HepG2 (cell line): Measurements from ENCODE around the gene VNN1. TPM values are rescaled to one million over a fixed set of nuclear protein-coding genes. Genes with fewer than 3 reads are reported as not detected.

Source experiments
- ATAC-seq: fragments of 200-7000 bp; cut with Tn5 transposase; 3 replicates; pipeline ENCODE4 v1.9.1; 2020; ENCODE audit warnings: mild to moderate bottlenecking, moderate library complexity
- BruUV-seq: library from RNA; stranded (reverse); fragments of 400-500 nt; replicated peaks from 2 replicates; lab custom pipeline; 2021; lab: Mats Ljungman, UMichigan
- CTCF ChIA-PET: fragments of 300-600 bp; formaldehyde crosslinking; extraction: SDS; loops from one replicate; lab custom pipeline; 2021; ENCODE audit warnings: low total read pairs, inconsistent platforms, low intra/inter-chr PET ratio; lab: Yijun Ruan, JAX
- POLR2A ChIA-PET: fragments of 350-600 bp; sonication (Branson Sonifier 250); formaldehyde crosslinking; loops from one replicate; lab custom pipeline; 2020; ENCODE audit warnings: antibody characterized with exemption, inconsistent platforms; lab: Yijun Ruan, JAX
- DNase-seq: peaks from one replicate; pipeline ENCODE4 v3.0.0-alpha.2; 2015; ENCODE audit warnings: low spot score
- FAIRE-seq: peaks from 3 replicates; lab custom pipeline; 2011; peaks lifted over from hg19 to GRCh38; lab: Jason Lieb, UNC
- H2AFZ ChIP-seq: one replicate; pipeline ENCODE4 v1.6.1; 2011; ENCODE audit warnings: low read length, inconsistent platforms
- H3K27ac ChIP-seq: fragments of 300-600 bp; 3 replicates; pipeline ENCODE4 v1.8.0; 2011; ENCODE audit warnings: mixed run types, mild to moderate bottlenecking, mixed read lengths, low read length, inconsistent platforms; ENCODE audit not compliant: insufficient read depth; ENCODE audit errors: extremely low read length
- H3K27me3 ChIP-seq, 2 experiments: fragments of 200-600 bp in 1 of 2; 2 replicates in 1 of 2; 3 replicates in 1 of 2; pipeline versions ENCODE4 v1.6.0 to v1.8.0; 2011; ENCODE audit warnings: low read length in 2 of 2, mild to moderate bottlenecking in 2 of 2, moderate library complexity in 2 of 2, inconsistent platforms in 1 of 2; ENCODE audit not compliant: insufficient read depth in 2 of 2, control insufficient read depth in 1 of 2
- H3K36me3 ChIP-seq, 2 experiments: fragments of 200-600 bp in 1 of 2; replicated peaks in 1 of 2; 2 replicates in 1 of 2; 3 replicates in 1 of 2; pipeline versions ENCODE4 v1.5.1 to v1.8.0; 2011; ENCODE audit warnings: low read length in 2 of 2, inconsistent platforms in 1 of 2; ENCODE audit not compliant: insufficient read depth in 2 of 2, control insufficient read depth in 1 of 2
- H3K4me1 ChIP-seq: 2 replicates; pipeline ENCODE4 v1.5.1; 2012; ENCODE audit warnings: low read length, inconsistent platforms; ENCODE audit not compliant: insufficient read depth
- H3K4me2 ChIP-seq: 2 replicates; pipeline ENCODE4 v1.6.0; 2011; ENCODE audit warnings: low read depth, low read length, inconsistent platforms
- H3K4me3 ChIP-seq, 3 experiments: fragments of 200-600 bp in 1 of 3; sonication (generic), shearing (Covaris generic) in 1 of 3; replicated peaks in 1 of 3; 2 replicates each; pipeline ENCODE4 v1.5.1; 2011 to 2016; ENCODE audit warnings: low read length in 3 of 3, inconsistent platforms in 2 of 3, low read depth in 2 of 3, mild to moderate bottlenecking in 2 of 3, control low read depth in 1 of 3, mixed read lengths in 1 of 3; ENCODE audit not compliant: insufficient read depth in 1 of 3
- H3K79me2 ChIP-seq: one replicate; pipeline ENCODE4 v1.6.1; 2011; ENCODE audit warnings: low read length, inconsistent platforms; ENCODE audit not compliant: insufficient read depth
- H3K9ac ChIP-seq: 2 replicates; pipeline ENCODE4 v1.6.0; 2011; ENCODE audit warnings: mild to moderate bottlenecking, low read depth, low read length, inconsistent platforms; ENCODE audit not compliant: insufficient read depth
- H3K9me3 ChIP-seq: 2 replicates; pipeline ENCODE4 v1.5.1; 2012; ENCODE audit warnings: mild to moderate bottlenecking, low read length
- H4K20me1 ChIP-seq: 2 replicates; pipeline ENCODE4 v1.6.0; 2011; ENCODE audit warnings: inconsistent platforms, mild to moderate bottlenecking, low read length, moderate library complexity; ENCODE audit not compliant: insufficient read depth
- BHLHE40 ChIP-seq: IDR thresholded peaks from 2 replicates; pipeline ENCODE4 v1.6.1; 2011; ENCODE audit warnings: low read length, improper control_type of control experiment
- E2F5 ChIP-seq: sonication (generic); formaldehyde crosslinking; conservative IDR thresholded peaks from 2 replicates; pipeline ENCODE4 v1.4.0; 2020; ENCODE audit warnings: missing genetic modification reagents
- KDM4B ChIP-seq: sonication (generic); formaldehyde crosslinking; IDR thresholded peaks from 2 replicates; pipeline ENCODE4 v1.4.0; 2020; ENCODE audit warnings: missing genetic modification reagents
- MAFK ChIP-seq, 2 experiments: IDR thresholded peaks in 1 of 2; conservative IDR thresholded peaks in 1 of 2; 2 replicates each; pipeline ENCODE4 v1.6.1; 2011; ENCODE audit warnings: improper control_type of control experiment in 2 of 2, low read length in 2 of 2
- MTERF4 ChIP-seq: sonication (generic); formaldehyde crosslinking; IDR thresholded peaks from 2 replicates; pipeline ENCODE4 v1.8.0; 2023; ENCODE audit warnings: mild to moderate bottlenecking, missing genetic modification reagents
- POGK ChIP-seq: sonication (generic); formaldehyde crosslinking; conservative IDR thresholded peaks from 2 replicates; pipeline ENCODE4 v1.8.0; 2022; ENCODE audit warnings: mild to moderate bottlenecking, moderate library complexity, missing genetic modification reagents
- RARA ChIP-seq: IDR thresholded peaks from 2 replicates; pipeline ENCODE4 v1.6.1; 2016; ENCODE audit warnings: missing genetic modification reagents, missing compliant biosample characterization
- REPIN1 ChIP-seq: sonication (generic); formaldehyde crosslinking; IDR thresholded peaks from 2 replicates; pipeline ENCODE4 v1.8.0; 2022; ENCODE audit warnings: missing genetic modification reagents, low read depth, mild to moderate bottlenecking, borderline replicate concordance
- SOX13 ChIP-seq, 3 experiments: fragments of 450-650 bp in 1 of 3; sonication (generic) in 1 of 3; formaldehyde crosslinking in 1 of 3; IDR thresholded peaks in 2 of 3; conservative IDR thresholded peaks in 1 of 3; 2 replicates each; pipeline versions ENCODE4 v1.5.0 to v1.6.1; 2016 to 2020; ENCODE audit warnings: antibody characterized with exemption in 1 of 3, mild to moderate bottlenecking in 1 of 3, missing compliant biosample characterization in 1 of 3, missing genetic modification reagents in 1 of 3, moderate library complexity in 1 of 3
- SOX5 ChIP-seq: IDR thresholded peaks from 2 replicates; pipeline ENCODE4 v1.6.1; 2016; ENCODE audit warnings: borderline replicate concordance
- SOX6 ChIP-seq, 2 experiments: fragments of 450-650 bp in 1 of 2; sonication (generic) in 1 of 2; formaldehyde crosslinking in 1 of 2; IDR thresholded peaks; 2 replicates each; pipeline versions ENCODE4 v1.4.0 to v1.6.1; 2017 to 2020; ENCODE audit warnings: antibody characterized with exemption in 1 of 2, mild to moderate bottlenecking in 1 of 2, missing genetic modification reagents in 1 of 2
- ZBTB42 ChIP-seq: sonication (generic); formaldehyde crosslinking; IDR thresholded peaks from 2 replicates; pipeline ENCODE4 v1.5.0; 2020; ENCODE audit warnings: mild to moderate bottlenecking, missing genetic modification reagents
- ZKSCAN8 ChIP-seq: IDR thresholded peaks from 2 replicates; pipeline ENCODE4 v1.6.1; 2016; ENCODE audit warnings: borderline replicate concordance, missing genetic modification reagents, missing compliant biosample characterization
- ZNF44 ChIP-seq: sonication (generic); formaldehyde crosslinking; IDR thresholded peaks from 2 replicates; pipeline ENCODE4 v1.5.1; 2020; ENCODE audit warnings: mild to moderate bottlenecking, missing genetic modification reagents
- ZNF550 ChIP-seq: sonication (generic); formaldehyde crosslinking; IDR thresholded peaks from 2 replicates; pipeline ENCODE4 v1.4.0; 2020; ENCODE audit warnings: mild to moderate bottlenecking, missing genetic modification reagents, borderline replicate concordance
- WGBS: methylation state at CpG from one replicate; pipeline ENCODE4 v1.1.6; 2017; ENCODE audit warnings: low lambda C conversion rate; 5-methylcytosine and 5-hydroxymethylcytosine counted together
- in situ Hi-C: cut with HindIII; loops from 2 replicates; pipeline ENCODE4 v1.10.0; 2017; ENCODE audit warnings: low pct_unique_long_range_greater_than_20kb; ENCODE audit not compliant: extremely low pct_ligation_motif_present
- intact Hi-C: fragments of 100-400 bp; cut with micrococcal nuclease; formaldehyde crosslinking; loops from one replicate; pipeline ENCODE4 v1.10.0; 2022; ENCODE audit not compliant: unreplicated experiment
- polyA plus RNA-seq, 8 experiments: library from polyadenylated mRNA; depleted of rRNA in 3 of 8; stranded (reverse) in 7 of 8; unstranded in 1 of 8; fragments of >200 nt; fragmentation: Illumina TruSeq in 4 of 8; extraction: Trizol in 4 of 8; gene quantifications; 2 replicates each; pipeline versions ENCODE4 v1.2.1 to v1.2.3, GENCODE V29; 2011 to 2016; ENCODE audit warnings: low read depth in 4 of 8, missing spikeins in 1 of 8, mixed read lengths in 1 of 8; ENCODE audit not compliant: insufficient read depth in 1 of 8
- total RNA-seq, 5 experiments: library from RNA; depleted of rRNA; stranded (reverse); fragments of >200 nt; fragmentation: Illumina TruSeq; extraction: Trizol; gene quantifications; 2 replicates each; pipeline ENCODE4 v1.2.3, GENCODE V29; 2016; ENCODE audit warnings: low read depth in 1 of 5
- TF ChIP-seq, protein P1 (sequence below): sonication (generic); formaldehyde crosslinking; IDR thresholded peaks from 2 replicates; pipeline ENCODE4 v1.4.0; 2020; ENCODE audit warnings: missing genetic modification reagents
- TF ChIP-seq, protein P2 (sequence below): IDR thresholded peaks from 2 replicates; pipeline ENCODE4 v1.6.1; 2016
- TF ChIP-seq, protein P3 (sequence below): sonication (generic); formaldehyde crosslinking; IDR thresholded peaks from 2 replicates; pipeline ENCODE4 v1.5.0; 2020; ENCODE audit warnings: missing genetic modification reagents

Gene VNN1
- total and polyA plus RNA-seq, 2 of the 13 experiments (the other 11 are each of a cell fraction or from before 2014, with no cell fraction given): 0.62 to 4.0 TPM

DNA sequence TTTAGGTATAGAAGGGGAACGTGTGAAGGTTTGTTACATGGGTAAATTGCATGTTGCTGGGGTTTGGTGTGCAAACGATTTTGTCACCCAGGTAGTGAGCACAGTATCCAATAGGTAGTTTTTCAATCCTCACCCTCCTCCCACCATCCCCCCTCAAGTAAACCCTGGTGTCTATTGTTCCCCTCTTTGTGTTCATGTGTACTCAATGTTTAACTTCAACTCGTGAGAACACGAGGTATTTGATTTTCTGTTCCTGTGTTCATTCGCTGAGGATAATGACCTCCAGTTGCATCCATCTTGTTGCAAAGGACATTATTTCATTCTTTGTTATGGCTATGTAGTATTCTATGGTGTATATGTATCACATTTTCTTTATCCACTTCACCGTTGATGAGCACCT, 11.6 kb upstream of the VNN1 start:
- POLR2A ChIA-PET: no interaction called here
- no TSS peak for BruUV-seq
- no peak for TF ChIP-seq ZNF44 (CRISPR knock-in tag)
- no peak for TF ChIP-seq ZBTB42 (CRISPR knock-in tag)
- TF ChIP-seq REPIN1 (CRISPR knock-in tag): no peak
- no peak for TF ChIP-seq ZKSCAN8 (CRISPR knock-in tag)
- TF ChIP-seq, protein P1, sequence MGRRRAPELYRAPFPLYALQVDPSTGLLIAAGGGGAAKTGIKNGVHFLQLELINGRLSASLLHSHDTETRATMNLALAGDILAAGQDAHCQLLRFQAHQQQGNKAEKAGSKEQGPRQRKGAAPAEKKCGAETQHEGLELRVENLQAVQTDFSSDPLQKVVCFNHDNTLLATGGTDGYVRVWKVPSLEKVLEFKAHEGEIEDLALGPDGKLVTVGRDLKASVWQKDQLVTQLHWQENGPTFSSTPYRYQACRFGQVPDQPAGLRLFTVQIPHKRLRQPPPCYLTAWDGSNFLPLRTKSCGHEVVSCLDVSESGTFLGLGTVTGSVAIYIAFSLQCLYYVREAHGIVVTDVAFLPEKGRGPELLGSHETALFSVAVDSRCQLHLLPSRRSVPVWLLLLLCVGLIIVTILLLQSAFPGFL: no peak
- TF ChIP-seq, protein P2, sequence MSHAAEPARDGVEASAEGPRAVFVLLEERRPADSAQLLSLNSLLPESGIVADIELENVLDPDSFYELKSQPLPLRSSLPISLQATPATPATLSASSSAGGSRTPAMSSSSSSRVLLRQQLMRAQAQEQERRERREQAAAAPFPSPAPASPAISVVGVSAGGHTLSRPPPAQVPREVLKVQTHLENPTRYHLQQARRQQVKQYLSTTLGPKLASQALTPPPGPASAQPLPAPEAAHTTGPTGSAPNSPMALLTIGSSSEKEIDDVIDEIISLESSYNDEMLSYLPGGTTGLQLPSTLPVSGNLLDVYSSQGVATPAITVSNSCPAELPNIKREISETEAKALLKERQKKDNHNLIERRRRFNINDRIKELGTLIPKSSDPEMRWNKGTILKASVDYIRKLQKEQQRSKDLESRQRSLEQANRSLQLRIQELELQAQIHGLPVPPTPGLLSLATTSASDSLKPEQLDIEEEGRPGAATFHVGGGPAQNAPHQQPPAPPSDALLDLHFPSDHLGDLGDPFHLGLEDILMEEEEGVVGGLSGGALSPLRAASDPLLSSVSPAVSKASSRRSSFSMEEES (CRISPR knock-in tag): no peak
- no peak for TF ChIP-seq BHLHE40
- TF ChIP-seq RARA (CRISPR knock-in tag): 0 out of 2 replicates have a peak, but pooled peaks have one; percentile 14
- TF ChIP-seq MAFK (conservative IDR thresholded peaks at IDR 0.05 in 1 of 2, IDR thresholded peaks at IDR 0.05 in 1 of 2; ENCODE audit: low read length in 2 of 2): no peak
- TF ChIP-seq ZNF550 (CRISPR knock-in tag): no peak
- no peak for TF ChIP-seq KDM4B
- no peak for TF ChIP-seq POGK (CRISPR knock-in tag)
- no peak for TF ChIP-seq E2F5 (CRISPR knock-in tag)
- peak; percentile 67 for TF ChIP-seq SOX13 (IDR thresholded peaks at IDR 0.05)
- TF ChIP-seq SOX13 (CRISPR knock-in tag; conservative IDR thresholded peaks at IDR 0.05 in 1 of 2, IDR thresholded peaks at IDR 0.05 in 1 of 2): peak in 1 of 2 experiments; percentile 68; a peak in 2 of 4 replicates
- TF ChIP-seq SOX6 (IDR thresholded peaks at IDR 0.05): no peak
- TF ChIP-seq SOX6 (CRISPR knock-in tag; IDR thresholded peaks at IDR 0.05): peak; percentile 67
- TF ChIP-seq SOX5 (CRISPR knock-in tag): peak; percentile 72
- TF ChIP-seq, protein P3, sequence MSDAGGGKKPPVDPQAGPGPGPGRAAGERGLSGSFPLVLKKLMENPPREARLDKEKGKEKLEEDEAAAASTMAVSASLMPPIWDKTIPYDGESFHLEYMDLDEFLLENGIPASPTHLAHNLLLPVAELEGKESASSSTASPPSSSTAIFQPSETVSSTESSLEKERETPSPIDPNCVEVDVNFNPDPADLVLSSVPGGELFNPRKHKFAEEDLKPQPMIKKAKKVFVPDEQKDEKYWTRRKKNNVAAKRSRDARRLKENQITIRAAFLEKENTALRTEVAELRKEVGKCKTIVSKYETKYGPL: no peak
- no peak for TF ChIP-seq MTERF4

More for the DNA sequence above, 11.6 kb upstream of the VNN1 start:
- H3K9ac ChIP-seq: no peak overlapping the region
- peaks cover 21% of the 10 kb centered on the region for H3K4me1 ChIP-seq
- no peaks in the 10 kb centered on the region for H3K36me3 ChIP-seq
- ATAC-seq (no peak), FAIRE-seq (no peak), DNase-seq (no peak)
- intact Hi-C loops: no loop called here
- no peak overlapping the region for H3K27ac ChIP-seq
- H3K27me3 ChIP-seq: no peaks in the 10 kb centered on the region
- no peak overlapping the region for H2AFZ ChIP-seq
- CTCF ChIA-PET: no interaction called here
- no peaks in the 10 kb centered on the region for H3K9me3 ChIP-seq
- H4K20me1 ChIP-seq: no peaks in the 10 kb centered on the region
- H3K4me2 ChIP-seq: no peak overlapping the region
- in situ Hi-C loops: no loop called here
- 27% methylated on average over 6 of the region's 6 CpGs for WGBS
- no peaks in the 10 kb centered on the region for H3K79me2 ChIP-seq
- H3K4me3 ChIP-seq: no peak overlapping the region
